Cardiac septum (tissue), 1 donor: ENCODE measurements around the gene PLXNA2. TPM values are rescaled to one million over a fixed set of nuclear protein-coding genes. Genes with fewer than 3 reads are reported as not detected.

Source experiments
- DNase-seq: peaks from one replicate; pipeline ENCODE4 v3.0.0-alpha.2; 2020; ENCODE audit warnings: low spot score
- intact Hi-C: fragments of 100-400 bp; cut with DNase I; formaldehyde crosslinking; loops from one replicate; pipeline ENCODE4 v1.14.0; 2022
- total RNA-seq: library from RNA; stranded (reverse); fragmentation: NEBNext Ultra II Directional; extraction: Animal tissue kit (Norgen Biotek cat#: 25700); gene quantifications from one replicate; pipeline ENCODE4 v1.2.1, GENCODE V29; 2021
- donor health status: DM: no; HTN: no; CAD: no.

Gene PLXNA2
- total RNA-seq, 1 donor from 2014 or later, result 23.8 TPM

GRCh38 chr1:208090388-208091301, 153.5 kb downstream of the PLXNA2 start:
- DNase-seq, result no peak
- intact Hi-C loops, result loop anchor here (5.0 kb wide), 1 partner anchor 203 kb away; no protein-coding TSS in a partner anchor

GRCh38 chr1:208089761-208090370, 154.3 kb downstream of the PLXNA2 start:
- intact Hi-C loops, result loop anchor here (5.0 kb wide), 1 partner anchor 203 kb away; no protein-coding TSS in a partner anchor
- no peak for DNase-seq

GRCh38 chr1:208089149-208089548, 155.0 kb downstream of the PLXNA2 start:
- intact Hi-C loops, result no loop called here

GRCh38 chr1:208088319-208088718, 155.9 kb downstream of the PLXNA2 start:
- no peak for DNase-seq
- intact Hi-C loops, result no loop called here

More at GRCh38 chr1:208089149-208089548, 155.0 kb downstream of the PLXNA2 start:
- no peak for DNase-seq

GRCh38 chr1:208085655-208086515, 158.3 kb downstream of the PLXNA2 start:
- intact Hi-C loops, result no loop called here
- DNase-seq, result no peak

GRCh38 chr1:208084764-208085163, 159.4 kb downstream of the PLXNA2 start:
- intact Hi-C loops, result no loop called here
- no peak for DNase-seq

- intact Hi-C loops, result no loop called here
- no peak for DNase-seq
These were observed 160.0 kb downstream of the PLXNA2 start for GRCh38 chr1:208084220-208084619.

GRCh38 chr1:208083715-208084085, 160.5 kb downstream of the PLXNA2 start:
- intact Hi-C loops, result no loop called here
- DNase-seq, result no peak

- intact Hi-C loops, result no loop called here
- DNase-seq, result no peak
These were observed 161.0 kb downstream of the PLXNA2 start for GRCh38 chr1:208083016-208083714.

GRCh38 chr1:208081972-208082371, 162.2 kb downstream of the PLXNA2 start:
- intact Hi-C loops, result no loop called here
- DNase-seq, result no peak

GRCh38 chr1:208080396-208081286, 163.5 kb downstream of the PLXNA2 start:
- DNase-seq, result no peak
- intact Hi-C loops, result no loop called here

- intact Hi-C loops, result no loop called here
- no peak for DNase-seq
These were observed 165.0 kb downstream of the PLXNA2 start for GRCh38 chr1:208079161-208079560.

GRCh38 chr1:208078752-208079151, 165.4 kb downstream of the PLXNA2 start:
- DNase-seq, result no peak
- intact Hi-C loops, result no loop called here

- DNase-seq, result no peak
These were observed 166.7 kb downstream of the PLXNA2 start for GRCh38 chr1:208077232-208078075.

GRCh38 chr1:208074353-208074752, 169.8 kb downstream of the PLXNA2 start:
- intact Hi-C loops, result no loop called here
- DNase-seq, result no peak

More at GRCh38 chr1:208077232-208078075, 166.7 kb downstream of the PLXNA2 start:
- intact Hi-C loops, result no loop called here

- no peak for DNase-seq
- intact Hi-C loops, result no loop called here
These were observed 172.7 kb downstream of the PLXNA2 start for GRCh38 chr1:208071435-208072031.

- intact Hi-C loops, result no loop called here
- DNase-seq, result no peak
These were observed 174.3 kb downstream of the PLXNA2 start for GRCh38 chr1:208069908-208070307.
